Retina (tissue), 1 donor: ENCODE data around the gene KRT73.

Experiments
- DNase-seq: peaks from one replicate; pipeline ENCODE4 v3.0.0-alpha.2; 2016

The KRT73 gene

GRCh38 chr12:52645120-52645761 lies 26.9 kb upstream of the KRT73 start:
- DNase-seq: no peak

DNA sequence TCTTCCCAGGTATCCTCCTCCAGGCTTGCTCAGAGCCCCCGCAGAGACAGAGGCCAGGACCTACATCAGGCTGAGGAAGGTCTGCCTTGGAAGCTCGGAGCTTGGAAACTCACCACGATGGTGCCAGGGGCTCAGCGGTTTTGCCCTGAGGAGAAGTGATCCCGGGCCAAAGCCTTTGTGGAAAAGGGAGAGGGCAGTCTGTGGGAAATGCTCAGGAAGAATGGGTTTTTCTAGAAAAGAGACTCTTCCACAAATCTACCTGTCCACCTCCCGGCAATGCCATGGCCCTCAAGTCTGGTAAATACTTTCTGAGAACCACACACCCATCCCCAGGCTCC lies 25.7 kb upstream of the KRT73 start:
- no peak for DNase-seq

- DNase-seq: no peak
These were observed 25.1 kb upstream of the KRT73 start for GRCh38 chr12:52643233-52644077.

DNA sequence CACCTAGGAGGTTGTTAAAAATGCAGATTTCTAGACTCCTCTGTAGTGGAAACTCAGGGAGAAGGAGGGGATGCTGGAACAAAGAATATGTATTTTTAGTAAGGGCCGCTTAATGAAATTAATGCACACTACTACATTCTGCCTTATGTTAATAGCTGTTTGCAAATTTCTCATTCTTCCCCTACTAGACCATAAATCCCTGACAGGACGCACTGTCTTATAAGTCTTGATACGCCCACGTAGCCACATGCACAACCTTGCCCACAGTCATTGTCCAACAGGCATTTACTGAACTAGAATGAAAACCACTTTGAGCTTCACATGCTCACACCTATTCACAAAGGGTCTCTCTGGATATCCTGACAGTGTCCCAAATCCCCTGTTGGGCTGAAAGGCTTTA lies 23.1 kb upstream of the KRT73 start:
- no peak for DNase-seq

DNA sequence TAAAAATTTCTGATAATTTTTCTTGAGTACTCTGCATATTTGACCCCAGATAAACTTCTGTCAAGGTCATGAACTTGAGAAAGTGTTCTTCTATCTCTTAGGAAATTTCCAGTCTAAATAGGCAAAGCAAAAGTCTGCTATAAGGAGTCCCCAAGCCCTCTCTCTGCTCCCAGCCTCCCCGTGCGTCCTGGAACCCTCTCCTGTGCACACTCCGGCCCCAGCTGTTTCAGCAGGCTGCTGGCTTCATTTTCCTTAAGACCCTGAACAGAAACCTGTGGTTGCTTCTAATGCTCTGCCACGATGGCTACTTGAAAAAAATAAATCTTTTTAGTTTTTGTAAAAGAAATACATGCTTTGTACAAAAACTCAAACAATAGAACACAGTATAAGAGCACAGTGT lies 18.9 kb upstream of the KRT73 start:
- DNase-seq: no peak

DNA sequence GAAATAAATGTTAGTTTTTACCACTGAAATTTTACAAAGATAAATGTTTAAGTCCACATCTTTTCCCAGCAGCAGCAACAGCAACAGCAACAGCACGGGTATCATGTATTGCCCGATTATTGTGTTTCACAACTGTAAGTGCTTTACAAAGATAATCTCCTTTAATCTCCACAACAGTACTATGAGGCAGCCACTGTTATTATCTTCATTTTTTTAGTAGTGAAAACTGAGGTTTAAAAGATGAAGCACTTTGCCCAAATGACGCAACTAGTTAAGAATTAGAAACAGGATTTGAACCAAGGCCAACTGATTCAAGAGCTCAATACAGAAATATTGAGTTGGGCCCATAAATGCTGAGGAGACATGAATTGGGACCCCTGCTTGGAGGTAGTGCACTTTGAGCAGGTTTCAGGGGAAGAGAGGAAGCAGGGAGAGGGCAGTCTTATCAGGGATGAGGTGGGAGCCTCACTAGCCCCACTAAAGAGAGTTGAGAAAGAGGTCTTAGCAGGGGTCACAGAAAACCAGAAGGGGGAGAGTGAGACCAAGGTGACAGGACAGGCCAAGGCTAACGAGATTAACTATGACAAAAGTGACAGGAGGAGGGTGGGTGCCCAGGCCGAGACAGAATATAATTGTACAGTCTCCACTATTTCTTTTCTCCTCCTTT lies 18.4 kb upstream of the KRT73 start:
- no peak for DNase-seq

GRCh38 chr12:52636189-52636588 lies 17.8 kb upstream of the KRT73 start:
- DNase-seq: no peak

GRCh38 chr12:52634266-52635056 lies 16.1 kb upstream of the KRT73 start:
- no peak for DNase-seq

DNA sequence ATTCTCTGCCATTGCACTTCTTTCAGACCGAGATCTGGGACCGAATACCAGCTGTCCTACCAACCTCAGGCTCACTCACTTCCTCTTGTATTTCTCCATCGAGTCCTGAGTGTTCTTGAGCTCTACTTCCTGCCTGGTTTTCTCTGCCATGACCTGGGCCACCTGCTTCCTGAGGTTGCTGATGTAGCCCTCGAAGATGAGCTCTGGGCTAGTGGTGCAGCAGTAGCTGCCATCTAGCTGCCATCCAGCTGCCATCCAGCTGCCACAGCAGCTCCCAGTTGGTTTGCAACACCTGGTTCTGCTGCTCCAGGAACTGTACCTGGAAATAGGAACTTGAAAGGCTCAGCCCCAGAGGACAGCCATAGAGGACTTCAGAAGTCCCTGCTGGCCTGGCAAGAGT lies 15.0 kb upstream of the KRT73 start:
- no peak for DNase-seq

DNA sequence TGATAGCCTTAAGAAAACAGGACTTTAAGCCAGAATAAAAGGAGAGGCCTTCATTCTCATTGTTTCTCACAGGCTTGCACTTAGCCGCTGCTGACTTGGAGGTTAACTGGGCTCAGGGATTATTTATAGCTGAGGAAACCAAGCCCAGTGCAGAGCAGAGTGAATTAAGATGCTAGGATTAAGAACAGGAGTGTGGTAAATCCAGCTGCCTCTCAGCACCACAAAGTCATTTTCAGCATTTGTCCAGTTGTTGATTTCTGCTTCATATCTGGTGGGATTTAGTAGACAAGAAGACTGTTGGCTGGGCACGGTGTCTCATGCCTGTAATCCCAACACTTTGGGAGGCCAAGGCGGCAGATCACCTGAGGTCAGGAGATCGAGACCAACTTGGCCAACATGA lies 14.3 kb upstream of the KRT73 start:
- no peak for DNase-seq

- DNase-seq: no peak
These were observed 13.5 kb upstream of the KRT73 start for GRCh38 chr12:52631676-52632459.

GRCh38 chr12:52631264-52631663 lies 12.9 kb upstream of the KRT73 start:
- DNase-seq: no peak

- DNase-seq: no peak
These were observed 12.3 kb upstream of the KRT73 start for GRCh38 chr12:52630599-52631200.

DNA sequence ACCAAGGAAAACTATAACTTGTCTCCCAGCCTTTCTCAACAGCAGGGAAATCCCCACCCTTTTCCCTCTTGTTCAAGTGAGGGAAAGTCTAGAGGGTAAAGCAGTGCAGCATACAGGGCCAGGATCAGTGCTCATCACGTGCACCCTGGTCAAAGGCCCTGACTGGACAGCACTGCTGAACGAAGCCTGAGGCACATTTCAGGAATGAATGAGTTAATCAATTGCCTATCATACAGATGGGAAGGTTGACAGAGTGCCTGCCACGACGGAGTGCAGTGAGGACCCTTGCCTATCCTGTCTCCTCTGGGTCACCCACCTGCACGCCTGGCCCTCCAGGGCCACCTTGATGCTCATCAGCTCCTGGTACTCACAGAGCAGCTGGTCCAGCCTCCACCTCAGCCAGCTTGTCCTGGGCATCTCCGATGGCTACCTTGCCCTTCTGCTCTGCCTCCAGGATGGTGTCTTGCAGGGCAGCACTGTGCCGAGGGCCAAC lies 11.7 kb upstream of the KRT73 start:
- no peak for DNase-seq

DNA sequence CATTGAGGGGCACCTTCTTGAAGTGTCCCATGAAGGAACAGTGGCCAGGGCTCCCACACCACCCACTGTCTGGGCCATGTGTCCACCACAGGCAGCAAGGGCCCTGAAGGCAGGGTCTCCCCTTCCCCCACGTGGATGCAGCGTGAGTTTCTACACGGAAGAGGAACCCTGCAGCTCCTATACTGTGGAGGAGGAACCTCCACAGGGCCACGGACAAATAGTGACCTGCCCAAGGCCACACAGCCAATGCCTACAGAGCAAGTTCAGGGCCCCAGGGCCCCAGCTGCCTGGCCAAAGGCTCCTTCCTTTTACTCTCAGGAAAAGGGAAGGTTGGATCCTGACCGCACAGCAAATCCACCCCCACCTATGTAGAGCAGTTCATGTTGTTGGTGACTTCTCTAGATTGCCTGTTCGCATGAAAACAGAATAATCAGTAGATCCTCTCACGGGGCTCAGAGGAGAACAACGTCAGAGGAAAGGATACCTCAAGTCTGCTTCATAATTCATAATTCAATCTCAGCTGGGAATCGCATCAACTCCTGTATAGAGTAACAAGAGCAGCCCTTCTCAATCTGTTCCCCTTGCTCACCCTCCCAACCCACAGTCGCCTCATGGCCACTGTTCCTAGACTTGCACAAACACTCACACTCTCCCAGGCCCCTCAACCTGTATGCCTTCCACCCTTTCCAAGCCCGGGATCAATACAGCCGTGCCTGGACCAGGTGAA lies 11.1 kb upstream of the KRT73 start:
- DNase-seq: no peak

DNA sequence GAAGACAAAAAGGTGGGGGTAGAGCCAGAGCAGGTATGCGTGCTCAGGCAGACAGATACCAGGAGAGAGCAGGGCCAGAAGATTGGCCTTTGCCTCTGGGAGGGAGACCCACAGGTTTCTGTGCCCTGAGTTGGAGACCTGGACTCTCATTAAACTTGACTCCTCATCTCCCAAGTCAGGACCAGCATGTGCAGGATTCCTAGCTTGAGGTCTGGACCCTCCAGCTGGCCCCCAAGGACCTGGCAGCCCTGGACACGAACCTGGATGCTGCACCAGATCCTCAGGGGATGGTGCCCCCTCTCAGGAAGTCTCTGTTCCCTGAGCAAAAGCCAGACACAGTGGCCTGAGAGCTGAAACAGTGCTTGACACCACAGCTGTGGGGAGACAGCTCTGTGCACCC lies 10.5 kb upstream of the KRT73 start:
- no peak for DNase-seq

GRCh38 chr12:52628111-52628507 lies 9.8 kb upstream of the KRT73 start:
- no peak for DNase-seq

GRCh38 chr12:52627395-52628110 lies 9.2 kb upstream of the KRT73 start:
- DNase-seq: no peak

DNA sequence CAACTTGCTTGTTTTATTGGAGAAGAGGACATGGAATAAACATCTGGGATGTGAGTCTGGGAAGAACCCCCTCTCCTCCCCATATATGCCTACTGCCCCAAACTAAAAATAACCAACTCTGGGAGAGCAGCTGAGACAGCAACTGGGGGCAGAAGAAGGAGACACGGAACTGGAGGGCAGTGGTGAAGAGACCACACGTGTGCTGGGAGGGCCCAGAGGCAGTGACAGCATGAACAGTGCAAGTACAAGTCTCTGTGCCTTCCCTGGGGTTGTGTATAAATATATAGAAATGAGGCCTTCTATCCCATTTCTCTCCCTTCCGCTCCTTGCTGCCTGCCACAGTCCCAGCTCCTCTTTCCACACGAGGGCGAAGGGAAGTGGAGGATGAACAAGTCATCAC lies 4.0 kb upstream of the KRT73 start:
- DNase-seq: no peak

GRCh38 chr12:52618866-52619265 lies 507 bp upstream of the KRT73 start:
- no peak for DNase-seq

DNA sequence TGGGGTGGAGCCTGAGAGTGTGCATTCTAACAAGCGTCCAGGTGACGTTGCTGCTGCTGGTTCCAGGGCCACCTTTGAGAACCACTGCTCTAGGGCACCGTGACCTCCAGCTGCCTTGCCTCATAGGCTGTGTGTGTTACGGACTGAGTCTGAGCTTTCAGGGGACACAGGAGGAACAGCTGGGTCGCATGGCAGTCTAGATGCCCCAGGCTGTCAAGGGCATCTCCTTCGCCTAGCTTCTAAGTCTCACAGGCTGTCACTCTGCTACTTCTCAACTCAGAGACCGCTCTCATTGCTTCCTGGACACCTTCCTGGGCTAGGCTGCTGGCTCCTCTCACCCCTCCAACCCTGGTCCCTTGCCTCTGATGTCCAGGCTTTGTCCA lies 965 bp downstream of the KRT73 start:
- DNase-seq: no peak
